NCI-H748 (cell line): ENCODE data around the gene CD276.
"Not testable (repeated sequence)": the region's sequence is repeated elsewhere in the genome, so short reads cannot be mapped to it uniquely, and the experiment has no call there.

ENCODE experiments used
- DNase-seq: peaks from one replicate; lab custom pipeline; 2025; ENCODE audit not compliant: unreplicated experiment; lab: John Stamatoyannopoulos, UW

Gene CD276

DNA sequence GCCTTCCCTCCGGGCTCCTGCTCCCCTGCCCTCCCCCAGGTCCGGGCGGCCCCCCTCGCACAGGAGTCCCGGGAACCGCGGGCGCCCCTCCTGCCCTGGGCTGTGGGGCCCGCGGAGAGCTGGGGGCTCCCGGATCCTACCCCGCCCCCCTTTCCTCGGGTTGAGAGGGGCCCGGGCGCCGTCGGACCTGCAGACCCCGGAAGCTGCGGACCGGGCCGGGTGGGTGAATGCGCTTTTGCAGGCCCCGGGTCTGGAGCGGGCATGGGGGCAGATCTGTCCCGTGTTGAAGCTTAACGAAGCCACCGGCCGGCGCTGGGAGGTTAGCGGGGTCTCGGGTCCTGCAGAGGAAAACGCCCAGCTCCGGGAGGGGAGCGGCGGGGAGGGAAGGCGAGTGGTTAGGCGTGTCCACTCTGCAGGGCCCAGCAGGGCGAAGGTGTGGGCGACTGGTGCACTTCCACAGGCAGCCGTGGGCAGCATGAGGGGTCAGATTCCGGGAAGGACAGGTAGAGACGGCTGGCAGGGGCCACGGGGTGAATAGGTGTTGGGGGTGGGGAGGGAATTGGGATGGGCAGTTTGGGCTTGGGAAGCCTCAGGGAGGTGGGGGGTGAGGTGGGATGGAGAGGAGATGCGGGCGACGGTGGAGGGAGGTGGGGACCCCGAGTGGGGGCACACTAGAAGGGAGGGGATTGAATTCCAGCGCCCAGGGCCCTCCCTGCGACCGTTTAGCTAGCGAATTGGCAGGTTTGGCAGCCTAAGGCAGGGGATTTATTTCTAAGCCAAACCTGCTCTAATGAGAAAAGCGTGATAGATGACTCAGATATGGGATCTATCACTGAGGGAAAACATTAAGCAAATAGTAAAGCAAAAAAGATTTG lies 635 bp downstream of the CD276 start:
- peak; percentile 46 for DNase-seq

DNA sequence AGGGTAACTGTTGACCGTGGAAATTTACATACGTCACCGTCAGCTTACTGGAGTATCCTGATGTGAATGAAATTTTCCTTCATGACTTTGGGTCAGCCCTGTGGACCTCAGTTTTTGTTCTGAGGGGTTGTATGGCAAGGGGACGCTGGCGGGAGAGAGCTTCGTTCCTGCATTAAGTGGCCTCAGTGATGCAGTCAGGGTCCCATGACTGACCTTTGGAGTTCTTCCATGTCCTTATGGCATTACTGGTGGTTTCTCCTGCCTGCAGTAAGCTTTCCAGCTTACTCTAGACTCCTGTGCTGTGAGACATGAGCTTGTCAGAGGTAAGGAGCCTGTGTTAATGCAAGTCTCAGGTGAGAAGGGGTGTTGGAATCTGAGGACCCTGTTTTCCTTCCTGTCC lies 1.8 kb downstream of the CD276 start:
- no peak for DNase-seq

DNA sequence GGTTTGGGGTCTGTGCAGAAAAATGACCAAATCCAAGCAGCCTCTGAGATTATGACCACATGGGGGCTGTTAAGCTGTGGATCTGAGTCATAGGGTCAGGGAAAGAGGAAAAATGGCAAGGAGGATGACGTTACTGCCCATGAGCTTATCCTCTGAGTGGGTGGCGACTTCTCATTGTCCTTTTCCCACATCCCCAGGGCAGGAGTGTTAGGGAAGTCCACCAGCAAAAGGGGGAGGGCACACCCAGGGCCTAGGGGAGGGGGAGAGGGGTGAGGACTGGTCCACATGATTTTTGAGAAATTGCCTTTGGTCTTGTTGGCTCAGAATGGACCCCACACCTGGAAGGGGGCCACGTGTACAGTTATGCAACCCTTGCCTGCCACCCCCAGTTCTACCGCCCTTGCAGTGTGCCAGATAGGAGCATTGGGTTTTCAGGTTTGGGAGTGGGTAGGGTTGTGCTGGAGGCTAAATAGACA lies 2.6 kb downstream of the CD276 start:
- DNase-seq: no peak

DNA sequence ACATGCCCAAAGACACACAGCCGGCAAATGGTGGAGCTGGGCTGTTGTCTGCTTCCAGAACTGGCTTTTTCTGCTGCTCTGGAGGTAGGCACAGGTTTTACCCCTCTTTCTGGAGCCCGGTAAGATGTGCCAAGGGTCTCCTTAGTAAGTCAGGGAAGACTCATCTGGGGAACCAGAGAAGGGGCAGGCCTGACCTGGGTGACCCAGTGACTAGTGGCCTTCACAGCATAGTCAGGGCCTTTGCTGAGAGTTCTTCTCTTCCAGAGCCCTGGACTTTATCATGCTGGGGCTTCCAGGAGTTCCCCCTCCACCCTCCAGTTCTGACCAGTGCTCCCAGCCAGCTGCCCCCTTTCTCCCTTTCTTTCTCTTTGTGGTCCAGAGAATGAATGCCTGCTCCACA lies 3.2 kb downstream of the CD276 start:
- DNase-seq: no peak

DNA sequence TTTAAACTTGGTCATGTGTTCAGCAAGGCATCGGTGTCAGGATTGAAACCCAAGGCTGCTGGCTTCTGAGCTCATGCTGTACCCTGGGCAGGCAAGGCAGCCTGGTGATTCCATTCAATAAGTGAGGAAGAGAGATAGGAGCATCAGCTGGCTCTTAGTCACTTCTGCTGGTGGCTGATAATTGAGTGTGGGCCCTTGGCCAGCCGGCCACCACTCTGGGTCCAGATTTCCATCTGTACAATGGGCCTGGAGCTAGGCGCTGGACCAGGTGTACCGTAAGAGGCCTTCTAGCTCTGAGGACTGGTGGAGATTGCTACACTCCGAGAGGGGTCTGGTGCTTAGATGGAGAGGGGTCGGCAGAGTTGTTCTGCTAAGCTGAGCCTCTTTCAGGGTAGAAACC lies 4.3 kb downstream of the CD276 start:
- no peak for DNase-seq

DNA sequence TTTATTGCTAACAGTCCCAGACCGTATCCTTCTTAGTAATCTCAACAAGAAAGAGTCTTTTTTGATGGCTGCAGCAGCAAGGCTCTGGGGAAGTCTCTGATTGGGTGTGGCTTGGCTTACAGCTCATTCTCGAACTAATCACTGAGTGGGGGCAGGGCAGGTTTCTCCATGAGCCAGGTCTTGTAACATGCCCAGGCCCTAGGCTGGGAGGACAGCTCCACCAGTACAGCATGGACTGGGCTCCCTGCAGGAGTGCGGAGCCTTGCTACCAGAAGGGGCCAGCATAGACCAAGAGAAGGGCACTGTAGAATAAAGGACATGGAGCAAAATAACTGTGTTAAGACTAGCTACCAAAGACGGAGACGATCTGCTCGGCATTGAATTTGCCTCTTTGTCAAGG lies 7.2 kb downstream of the CD276 start:
- no peak for DNase-seq

DNA sequence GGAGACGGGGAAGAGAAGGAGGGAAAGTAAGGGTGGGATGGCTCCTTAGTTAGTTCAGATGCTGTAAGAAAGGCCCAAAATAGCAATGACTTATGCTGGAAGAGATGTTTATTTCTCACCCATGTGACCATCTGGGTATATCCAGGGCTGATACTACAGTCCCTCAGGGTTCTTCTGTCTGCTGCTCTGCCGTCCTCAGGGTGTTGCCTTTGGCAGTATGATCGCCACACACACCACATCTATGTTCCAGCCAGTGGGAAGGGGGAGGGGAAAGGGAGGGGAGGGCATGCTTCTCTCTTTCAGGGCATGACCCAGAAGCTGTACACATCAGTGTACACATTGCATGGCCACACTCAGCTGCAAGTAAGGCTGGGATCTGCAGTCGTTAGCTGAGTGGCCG lies 10.2 kb downstream of the CD276 start:
- DNase-seq: no peak

DNA sequence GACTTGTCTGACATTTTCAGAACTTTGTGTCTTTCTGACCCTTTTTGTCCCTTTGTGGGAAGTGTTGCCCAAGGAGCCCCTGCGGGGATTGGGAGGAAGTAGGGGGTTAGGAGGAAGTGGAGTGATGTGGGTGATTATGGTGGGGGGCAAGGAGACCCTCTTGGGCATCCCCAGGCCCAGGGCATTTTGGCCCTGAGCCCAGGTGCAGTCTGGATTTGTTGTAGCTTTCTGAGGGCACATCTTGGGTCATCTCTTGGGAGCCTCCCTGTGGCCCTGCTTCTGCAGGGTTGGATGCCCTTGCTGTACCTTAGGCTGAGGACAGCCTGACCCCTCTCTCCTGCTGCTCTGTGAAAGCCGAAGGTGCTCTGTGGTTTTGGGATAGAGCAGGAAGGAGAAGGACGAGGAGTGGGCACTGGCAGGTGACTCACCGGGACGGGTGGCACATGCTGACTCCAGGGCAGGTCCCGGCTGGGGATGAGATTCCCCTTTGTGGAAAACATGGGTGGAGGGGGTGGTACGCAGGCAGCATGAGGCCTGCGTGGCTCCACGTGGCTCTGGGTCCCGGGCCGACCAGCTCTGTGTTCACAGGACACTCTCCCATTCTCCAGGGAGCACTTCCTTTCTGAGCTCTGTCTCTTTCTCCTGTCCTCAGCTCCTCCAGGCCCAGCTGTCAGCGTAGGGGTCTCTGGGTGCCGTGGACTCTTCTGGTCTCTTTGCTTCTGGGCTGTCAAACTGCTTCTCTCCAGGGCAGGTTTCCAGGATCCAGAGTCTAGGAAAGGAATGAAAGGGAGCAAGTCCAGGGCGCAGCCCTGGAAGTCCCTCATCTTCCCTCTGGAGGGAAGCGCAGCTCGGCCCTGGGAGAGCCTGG lies 11.8 kb downstream of the CD276 start:
- DNase-seq: no peak

DNA sequence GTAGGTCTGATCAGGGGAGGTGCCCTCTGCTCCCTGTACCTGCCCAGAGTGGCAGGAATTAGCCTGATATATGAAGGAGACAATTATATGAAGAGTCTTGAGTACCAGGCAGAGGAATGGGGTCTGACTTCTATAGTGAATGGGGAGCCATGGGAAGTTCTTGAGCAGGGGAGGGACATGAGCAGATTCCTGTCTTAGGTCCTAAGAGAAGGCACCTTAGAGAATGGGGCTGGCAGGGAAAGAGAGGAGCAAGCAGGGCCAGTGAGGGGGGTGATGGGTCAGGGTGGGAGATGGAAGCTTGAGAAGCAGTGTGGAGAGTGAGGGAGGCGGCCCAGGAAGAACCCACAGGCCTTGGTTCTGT lies 12.4 kb downstream of the CD276 start:
- no peak for DNase-seq

DNA sequence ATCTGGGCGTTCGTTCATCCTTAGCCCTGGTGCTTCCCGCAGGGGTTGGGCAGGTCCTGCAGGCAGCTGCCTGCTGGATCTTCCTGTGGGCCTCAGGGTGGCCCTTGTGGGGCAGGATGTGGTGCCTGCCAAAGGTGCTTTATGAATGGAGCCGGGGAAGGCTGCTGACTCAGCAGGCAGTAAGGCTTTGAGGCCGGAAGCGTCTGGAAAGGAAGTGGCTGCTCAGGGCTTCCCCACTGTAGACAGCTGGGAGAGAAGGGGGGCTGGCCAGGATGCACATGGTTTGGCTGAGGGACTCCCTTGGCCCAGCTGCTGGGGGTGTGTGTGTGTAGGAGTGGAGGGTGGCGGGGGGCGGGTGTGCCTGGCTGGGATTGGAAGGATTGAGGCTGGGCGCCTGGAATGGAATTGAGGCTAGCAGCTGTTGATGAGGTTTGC lies 12.9 kb downstream of the CD276 start:
- DNase-seq: no peak

DNA sequence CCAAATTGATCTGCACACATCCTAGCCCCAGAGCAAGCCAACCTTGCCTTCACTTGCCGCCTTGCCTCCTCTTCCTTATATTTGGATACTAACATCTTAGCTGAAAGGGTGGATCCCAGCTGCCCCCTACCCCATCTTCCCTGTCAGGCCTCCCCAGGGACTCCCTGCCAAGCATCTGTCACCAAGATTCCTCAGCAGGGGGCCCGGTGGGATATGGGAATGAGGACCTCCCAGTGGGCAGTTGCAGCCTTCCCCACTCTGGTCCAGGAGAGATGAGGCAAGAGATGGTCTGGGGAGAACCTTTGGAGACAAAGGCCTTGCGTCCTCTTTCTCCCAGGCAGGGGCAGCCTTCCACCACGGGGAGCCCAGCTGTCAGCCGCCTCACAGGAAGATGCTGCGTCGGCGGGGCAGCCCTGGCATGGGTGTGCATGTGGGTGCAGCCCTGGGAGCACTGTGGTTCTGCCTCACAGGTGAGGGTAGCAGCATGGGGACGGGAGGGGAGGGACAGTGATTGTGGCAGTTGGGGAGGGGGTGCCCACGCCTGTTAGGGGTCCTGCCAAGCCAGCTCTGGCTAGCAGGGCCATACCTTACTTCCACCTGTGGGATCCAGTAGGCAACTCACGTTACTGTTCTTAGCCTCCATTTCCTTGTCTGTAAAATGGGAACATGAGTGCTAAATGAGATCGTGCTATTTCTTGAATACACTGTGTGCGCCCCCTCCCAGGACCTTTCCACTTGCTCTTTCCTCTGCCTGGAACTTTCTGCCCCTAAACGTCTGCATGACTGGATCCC lies 15.3 kb downstream of the CD276 start:
- no peak for DNase-seq

DNA sequence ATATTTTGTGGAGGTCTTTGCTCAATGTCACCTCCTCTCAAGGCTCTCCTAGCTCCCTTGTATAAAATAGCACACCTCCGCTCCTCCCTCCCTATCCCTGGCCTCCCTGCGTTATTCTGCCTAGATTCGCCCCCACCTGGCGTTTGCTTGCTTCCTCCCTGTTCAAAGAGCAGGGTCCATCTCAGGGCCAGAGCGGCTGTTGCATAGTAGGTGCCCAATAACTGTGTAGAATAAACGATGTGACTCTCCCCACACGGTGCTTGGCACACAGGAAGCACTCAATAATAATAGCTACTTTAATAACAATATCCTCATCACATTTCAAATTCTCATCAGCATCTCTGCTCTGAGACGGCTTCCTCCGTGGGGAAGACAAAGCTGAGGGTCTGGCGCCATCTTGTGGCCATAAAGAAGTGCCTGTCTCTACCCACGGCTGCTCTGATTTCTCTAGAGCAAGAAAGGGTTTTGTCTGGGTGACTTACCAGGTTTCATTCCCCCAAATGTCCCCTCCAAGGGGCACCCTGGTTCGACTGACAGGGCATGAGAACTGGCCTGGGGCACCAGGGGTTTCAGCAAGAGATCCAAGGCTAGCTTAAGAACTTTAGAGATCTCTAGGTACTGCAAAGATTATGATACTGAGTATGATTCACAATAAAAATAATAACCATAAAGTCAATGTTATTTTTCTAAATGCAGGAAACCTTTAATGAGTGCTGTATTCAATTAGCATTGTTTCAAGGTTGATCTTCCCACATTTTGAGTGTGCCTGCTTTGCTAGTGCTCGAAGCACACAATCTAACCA lies 16.1 kb downstream of the CD276 start:
- DNase-seq: peak; percentile 57

DNA sequence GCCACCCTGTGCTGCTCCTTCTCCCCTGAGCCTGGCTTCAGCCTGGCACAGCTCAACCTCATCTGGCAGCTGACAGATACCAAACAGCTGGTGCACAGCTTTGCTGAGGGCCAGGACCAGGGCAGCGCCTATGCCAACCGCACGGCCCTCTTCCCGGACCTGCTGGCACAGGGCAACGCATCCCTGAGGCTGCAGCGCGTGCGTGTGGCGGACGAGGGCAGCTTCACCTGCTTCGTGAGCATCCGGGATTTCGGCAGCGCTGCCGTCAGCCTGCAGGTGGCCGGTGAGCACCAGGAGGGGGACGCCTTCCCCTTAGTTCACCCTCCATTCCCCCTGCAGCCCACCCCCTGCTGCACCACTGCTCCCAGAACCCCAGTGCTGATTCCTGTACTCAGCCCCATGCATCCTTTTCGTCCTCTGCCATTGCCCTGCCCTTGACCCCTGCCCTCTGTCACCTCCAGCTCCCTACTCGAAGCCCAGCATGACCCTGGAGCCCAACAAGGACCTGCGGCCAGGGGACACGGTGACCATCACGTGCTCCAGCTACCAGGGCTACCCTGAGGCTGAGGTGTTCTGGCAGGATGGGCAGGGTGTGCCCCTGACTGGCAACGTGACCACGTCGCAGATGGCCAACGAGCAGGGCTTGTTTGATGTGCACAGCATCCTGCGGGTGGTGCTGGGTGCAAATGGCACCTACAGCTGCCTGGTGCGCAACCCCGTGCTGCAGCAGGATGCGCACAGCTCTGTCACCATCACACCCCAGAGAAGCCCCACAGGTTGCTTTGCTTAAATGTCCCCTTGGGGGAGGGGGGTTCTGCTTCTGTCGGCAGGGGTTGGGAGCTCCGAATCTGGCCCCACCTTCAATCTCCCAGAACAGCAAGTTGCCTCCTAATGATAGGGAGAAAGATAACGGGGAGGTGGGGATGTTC lies 18.4 kb downstream of the CD276 start:
- DNase-seq: not testable (repeated sequence)

DNA sequence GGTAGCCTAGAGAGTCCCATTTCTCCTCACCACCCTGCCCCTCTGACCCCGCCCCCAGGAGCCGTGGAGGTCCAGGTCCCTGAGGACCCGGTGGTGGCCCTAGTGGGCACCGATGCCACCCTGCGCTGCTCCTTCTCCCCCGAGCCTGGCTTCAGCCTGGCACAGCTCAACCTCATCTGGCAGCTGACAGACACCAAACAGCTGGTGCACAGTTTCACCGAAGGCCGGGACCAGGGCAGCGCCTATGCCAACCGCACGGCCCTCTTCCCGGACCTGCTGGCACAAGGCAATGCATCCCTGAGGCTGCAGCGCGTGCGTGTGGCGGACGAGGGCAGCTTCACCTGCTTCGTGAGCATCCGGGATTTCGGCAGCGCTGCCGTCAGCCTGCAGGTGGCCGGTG lies 19.4 kb downstream of the CD276 start:
- not testable (repeated sequence) for DNase-seq

DNA sequence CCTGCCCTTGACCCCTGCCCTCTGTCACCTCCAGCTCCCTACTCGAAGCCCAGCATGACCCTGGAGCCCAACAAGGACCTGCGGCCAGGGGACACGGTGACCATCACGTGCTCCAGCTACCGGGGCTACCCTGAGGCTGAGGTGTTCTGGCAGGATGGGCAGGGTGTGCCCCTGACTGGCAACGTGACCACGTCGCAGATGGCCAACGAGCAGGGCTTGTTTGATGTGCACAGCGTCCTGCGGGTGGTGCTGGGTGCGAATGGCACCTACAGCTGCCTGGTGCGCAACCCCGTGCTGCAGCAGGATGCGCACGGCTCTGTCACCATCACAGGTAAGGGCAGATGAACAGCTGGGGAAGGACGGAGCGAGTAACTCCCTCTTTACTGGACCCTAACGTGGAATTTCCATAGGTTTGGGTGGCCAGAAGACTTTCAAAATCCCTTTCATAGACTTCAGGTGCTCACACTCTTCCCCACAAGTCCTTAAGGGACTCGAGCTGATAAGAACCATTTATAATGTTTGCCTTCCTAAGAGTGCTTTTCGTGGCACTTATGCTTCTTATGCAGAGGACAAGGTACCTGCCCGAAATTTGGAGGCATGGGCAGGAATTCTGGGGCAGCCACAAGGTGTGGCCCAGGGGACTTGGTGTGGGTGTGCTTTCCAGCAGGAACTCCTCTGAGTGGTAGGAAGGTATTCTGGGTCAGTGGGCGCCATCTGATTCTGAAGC lies 20.1 kb downstream of the CD276 start:
- not testable (repeated sequence) for DNase-seq

DNA sequence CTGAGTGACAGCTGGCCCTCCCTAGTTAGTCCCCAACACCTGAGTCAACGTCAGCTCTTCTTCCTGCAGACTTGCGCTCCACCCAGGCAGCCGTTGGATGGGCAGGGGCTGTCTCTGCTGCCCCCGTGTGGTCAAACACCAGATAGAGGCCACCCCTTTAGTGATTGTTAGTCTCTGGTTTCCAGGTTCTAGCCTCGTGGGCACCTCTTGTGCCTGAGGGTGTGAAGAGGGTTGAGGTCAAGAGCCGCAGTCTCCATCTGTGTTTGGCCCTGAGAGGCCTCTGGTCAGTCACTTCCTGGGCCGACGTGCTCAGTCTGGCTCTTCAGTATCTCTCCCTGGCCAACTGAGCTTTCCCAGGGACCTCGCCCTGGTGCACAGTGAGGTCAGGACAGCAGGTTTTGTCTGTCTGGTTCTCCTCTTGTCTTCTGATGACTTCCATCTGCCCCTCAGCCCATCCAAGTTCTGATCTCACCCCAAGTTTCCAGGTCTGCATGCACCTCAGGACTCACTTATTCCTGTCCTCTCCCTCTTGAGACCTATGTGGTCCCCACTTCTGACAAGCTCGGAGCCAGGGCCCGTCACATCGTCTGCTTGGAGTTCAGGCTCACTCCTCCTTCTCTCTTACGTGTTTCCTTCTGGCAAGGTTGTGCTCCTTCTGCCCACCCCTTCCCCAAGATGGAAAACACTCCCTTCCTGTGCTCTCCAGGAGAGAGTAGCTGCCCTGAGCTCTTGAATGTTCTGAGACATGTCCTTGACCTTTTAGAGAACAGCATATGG lies 20.9 kb downstream of the CD276 start:
- DNase-seq: peak; percentile 46

DNA sequence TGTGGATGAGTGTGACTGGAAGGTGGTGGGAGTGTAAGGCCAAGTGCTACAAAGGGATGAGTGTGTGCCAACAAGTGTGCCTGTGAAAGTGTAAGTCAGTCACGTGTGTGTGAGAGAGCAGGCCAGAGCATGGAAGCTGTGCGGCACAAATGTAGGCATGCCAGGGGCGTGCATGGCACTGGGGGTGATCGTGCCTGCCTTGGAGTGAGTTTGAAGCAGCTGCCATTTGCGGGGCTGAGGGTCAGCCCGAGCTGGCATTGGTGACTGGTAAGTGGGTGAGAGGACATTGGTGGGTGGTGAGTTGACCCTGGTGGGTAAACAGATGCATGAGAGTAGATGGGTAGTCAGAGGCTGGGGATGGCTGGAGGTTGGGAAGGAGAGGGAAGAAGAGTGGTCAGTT lies 24.5 kb downstream of the CD276 start:
- DNase-seq: no peak

DNA sequence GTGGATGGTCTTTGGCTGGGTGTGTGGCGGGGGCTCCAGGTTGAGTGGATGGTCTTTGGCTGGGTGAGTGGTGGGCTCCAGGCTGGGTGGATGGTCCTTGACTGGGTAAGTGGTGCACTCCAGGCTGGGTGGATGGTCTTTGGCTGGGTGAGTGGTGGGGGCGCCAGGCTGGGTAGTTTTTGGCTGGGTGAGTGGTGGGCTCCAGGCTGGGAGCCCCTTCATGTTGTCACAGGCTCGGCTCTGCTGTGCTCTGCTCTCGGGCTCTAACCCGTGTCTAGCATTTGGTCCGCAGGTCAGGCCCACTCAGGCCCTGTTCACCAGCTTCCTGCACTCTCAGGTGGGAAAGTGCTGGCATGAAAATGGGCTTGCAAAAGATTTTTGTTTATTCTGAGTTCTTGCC lies 25.1 kb downstream of the CD276 start:
- DNase-seq: no peak
